Stimulated activated CD4-positive, alpha-beta T cell treated with anti-CD3 and anti-CD28 coated beads, Interleukin-15, amount 100 ng/mL, for 1 hour (primary cell): ENCODE measurements around the gene PCK2.
A peak's percentile ranks its signal among the peaks of the same experiment; 100 is the strongest.
"Not testable (repeated sequence)": the region's sequence is repeated elsewhere in the genome, so short reads cannot be mapped to it uniquely, and the experiment has no call there.

ENCODE experiments used
- DNase-seq, 2 donors: peaks; one replicate each; pipeline ENCODE4 v3.0.0-alpha.2; 2020; ENCODE audit warnings: low read depth in 1 of 2, low spot score in 1 of 2

PCK2 gene

GRCh38 chr14:24093901-24094840 is at the start of gene PCK2:
Gene PCK2, plus strand, starts transcription at chr14:24094311. Its CDS starts 95 bp downstream, at chr14:24094406.
- peak; percentile 45 to 77 for DNase-seq

- not testable (repeated sequence) for DNase-seq
Measured at GRCh38 chr14:24049002-24049401, 45.1 kb upstream of the PCK2 start.

GRCh38 chr14:24050753-24051152 is 43.4 kb upstream of the PCK2 start:
- not testable (repeated sequence) for DNase-seq

- DNase-seq, result peak in 1 of 2 donors; percentile 18
Measured at GRCh38 chr14:24051176-24051788, 42.8 kb upstream of the PCK2 start.

GRCh38 chr14:24051789-24052655 is 42.1 kb upstream of the PCK2 start, which contains the start of gene CARMIL3:
Gene CARMIL3, plus strand, starts transcription at chr14:24052009. Its CDS starts 145 bp downstream, at chr14:24052154.
- DNase-seq, result peak; percentile 22 to 48

DNA sequence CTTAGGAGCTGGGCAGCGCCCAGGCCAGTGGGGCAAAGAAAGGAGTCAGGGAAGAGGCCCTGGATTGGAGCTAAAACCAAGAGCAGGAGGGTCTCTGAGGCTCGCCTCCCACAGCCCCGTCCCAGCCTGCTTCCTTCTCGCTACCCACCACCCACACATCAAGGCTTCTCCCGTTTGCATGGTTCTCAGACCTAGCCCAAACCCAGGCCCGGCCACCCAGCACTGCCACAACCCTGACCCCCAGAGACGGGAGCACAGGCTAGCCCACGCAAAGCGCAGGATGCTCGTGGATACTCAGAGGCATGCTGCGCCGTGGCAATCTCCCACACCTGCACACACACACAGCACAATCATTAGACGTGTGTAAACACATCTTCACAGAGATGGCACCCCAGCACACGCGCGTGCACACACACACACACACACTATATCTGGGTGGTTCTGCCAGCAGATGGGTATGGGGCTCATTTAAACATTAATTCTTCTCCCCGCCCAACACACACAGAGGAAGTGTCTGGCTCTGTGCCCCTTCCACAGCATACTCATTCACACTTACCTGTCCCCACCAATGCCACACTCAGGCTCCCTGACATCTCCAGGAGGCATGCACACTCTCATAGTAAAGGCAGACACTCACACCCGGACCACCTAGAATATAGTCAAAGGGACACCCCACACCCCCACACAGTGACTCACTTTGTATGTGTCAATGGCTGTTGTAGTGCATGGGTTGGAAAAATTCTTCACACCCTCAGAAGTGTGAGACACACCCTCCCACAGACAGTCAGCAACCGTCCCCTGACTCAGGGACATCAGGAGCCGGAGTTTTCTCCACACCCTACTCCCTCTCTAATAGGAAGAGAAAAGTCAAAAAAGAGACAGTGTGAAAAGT is 41.2 kb upstream of the PCK2 start:
- peak in 1 of 2 donors; percentile 21 for DNase-seq

GRCh38 chr14:24053548-24054323 is 40.4 kb upstream of the PCK2 start:
- DNase-seq, result no peak

DNA sequence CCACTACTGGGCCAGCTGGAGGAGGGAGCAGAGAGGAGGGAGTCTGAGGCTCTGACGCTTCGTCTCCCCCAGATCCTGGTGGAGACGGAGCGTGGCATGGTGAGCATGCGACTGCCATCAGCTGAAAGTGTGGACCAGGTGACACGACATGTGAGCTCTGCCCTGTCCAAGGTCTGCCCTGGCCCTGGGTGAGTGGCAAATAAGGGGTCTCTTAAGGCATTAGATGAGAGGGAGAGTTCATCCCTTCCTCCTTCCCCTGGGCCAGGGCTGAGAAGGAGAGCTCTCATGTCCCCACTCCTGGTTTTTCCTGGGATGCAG is 39.8 kb upstream of the PCK2 start:
- no peak for DNase-seq

DNA sequence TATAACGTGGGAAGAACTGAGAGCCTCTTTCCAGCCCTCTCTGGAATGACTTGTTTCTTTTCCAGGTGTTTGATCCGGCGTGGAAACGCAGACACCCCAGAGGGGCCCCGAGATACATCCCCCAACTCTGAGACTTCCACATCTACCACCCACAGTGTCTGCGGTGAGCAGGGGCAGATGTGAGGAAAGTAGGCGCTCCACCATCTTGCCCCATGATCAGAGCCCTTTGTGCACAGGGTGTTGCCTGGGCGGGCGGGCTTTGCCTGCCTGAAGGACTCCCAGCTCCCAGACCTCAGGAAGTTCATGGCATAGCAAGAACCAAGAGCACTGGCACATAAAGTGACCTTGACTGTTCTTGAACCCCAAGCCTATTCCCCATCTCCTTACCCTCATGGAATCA is 39.5 kb upstream of the PCK2 start:
- no peak for DNase-seq

- DNase-seq, result no peak
Measured at GRCh38 chr14:24055971-24056799, 37.9 kb upstream of the PCK2 start.

- DNase-seq, result no peak
Measured at GRCh38 chr14:24056800-24057184, 37.3 kb upstream of the PCK2 start.

DNA sequence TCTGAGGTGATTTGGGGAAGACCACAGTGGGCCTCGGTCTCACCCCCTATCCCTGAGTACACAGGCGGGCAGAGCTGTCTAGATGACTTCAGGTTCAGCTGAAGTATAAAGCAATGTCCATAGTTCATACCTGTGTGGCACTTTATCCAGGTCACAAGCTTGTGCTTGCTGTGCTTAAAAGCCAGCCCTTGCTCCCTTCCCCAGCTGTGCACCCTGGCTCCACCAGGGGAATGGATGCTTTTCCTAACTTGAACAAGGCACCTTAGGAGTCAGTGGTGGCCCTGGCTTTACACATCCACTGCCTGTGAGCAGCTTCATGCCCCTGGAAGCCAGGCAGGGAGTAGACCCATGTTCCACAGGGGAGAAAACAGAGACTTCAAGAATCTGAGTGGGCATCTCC is 36.8 kb upstream of the PCK2 start:
- DNase-seq, result no peak

- DNase-seq, result no peak
Measured at GRCh38 chr14:24057867-24058259, 36.2 kb upstream of the PCK2 start.

- no peak for DNase-seq
Measured at GRCh38 chr14:24058260-24058950, 35.7 kb upstream of the PCK2 start.

GRCh38 chr14:24058951-24059475 is 35.1 kb upstream of the PCK2 start:
- DNase-seq, result no peak

GRCh38 chr14:24059841-24060388 is 34.2 kb upstream of the PCK2 start:
- DNase-seq, result no peak

GRCh38 chr14:24060443-24060842 is 33.7 kb upstream of the PCK2 start:
- DNase-seq, result no peak
